Thyroid gland (tissue), 4 donors: ENCODE measurements around the gene MNAT1.

Experiments
- CTCF ChIP-seq, 6 experiments: fragments of 200-600 bp in 3 of 6; fragments of 450-650 bp in 3 of 6; sonication (generic) in 3 of 6; IDR thresholded peaks; one replicate each; pipeline ENCODE4 v1.5.1; 2016 to 2019; ENCODE audit warnings: antibody characterized with exemption in 6 of 6, mild to moderate bottlenecking in 2 of 6, inconsistent platforms in 1 of 6, moderate library complexity in 1 of 6
- POLR2A ChIP-seq, 2 donors: fragments of 450-650 bp; IDR thresholded peaks; one replicate each; pipeline ENCODE4 v1.6.1; 2017; ENCODE audit warnings: antibody characterized with exemption in 2 of 2, mild to moderate bottlenecking in 2 of 2, moderate library complexity in 1 of 2

GRCh38 chr14:60865378-60866127, 131.0 kb downstream of the MNAT1 start:
- TF ChIP-seq CTCF (IDR thresholded peaks at IDR 0.05) (no peak), POLR2A (IDR thresholded peaks at IDR 0.05) (no peak)
